WTC11 (cell line): ENCODE measurements around the gene ZNF606. TPM values are rescaled to one million over a fixed set of nuclear protein-coding genes. Genes with fewer than 3 reads are reported as not detected.
A peak's percentile ranks its signal among the peaks of the same experiment; 100 is the strongest.

Experiments used
- CREB1 ChIP-seq: sonication (generic); formaldehyde crosslinking; IDR thresholded peaks from 2 replicates; pipeline ENCODE4 v1.8.0; 2023; ENCODE audit warnings: mild to moderate bottlenecking, missing genetic modification reagents
- ESRRA ChIP-seq: sonication (generic); formaldehyde crosslinking; IDR thresholded peaks from 2 replicates; pipeline ENCODE4 v1.8.1; 2022; ENCODE audit warnings: mild to moderate bottlenecking, missing genetic modification reagents, borderline replicate concordance
- GRHL2 ChIP-seq: fragments of 250-450 bp; sonication (Bioruptor Pico); IDR thresholded peaks from 2 replicates; pipeline ENCODE4 v1.8.0; 2022; ENCODE audit warnings: mild to moderate bottlenecking, moderate library complexity; ENCODE audit not compliant: insufficient replicate concordance, severe bottlenecking
- JUN ChIP-seq: sonication (generic); formaldehyde crosslinking; IDR thresholded peaks from 2 replicates; pipeline ENCODE4 v1.8.0; 2023; ENCODE audit warnings: mild to moderate bottlenecking, missing genetic modification reagents
- MXD4 ChIP-seq: fragments of 250-450 bp; sonication (Bioruptor Pico); IDR thresholded peaks from 2 replicates; pipeline ENCODE4 v1.8.0; 2021; ENCODE audit warnings: mild to moderate bottlenecking, moderate library complexity, borderline replicate concordance
- MYBL2 ChIP-seq: sonication (generic); formaldehyde crosslinking; IDR thresholded peaks from 2 replicates; pipeline ENCODE4 v1.8.1; 2023; ENCODE audit warnings: mild to moderate bottlenecking, moderate library complexity, missing genetic modification reagents
- SMAD4 ChIP-seq: sonication (generic); formaldehyde crosslinking; IDR thresholded peaks from 2 replicates; pipeline ENCODE4 v1.8.0; 2022; ENCODE audit warnings: mild to moderate bottlenecking, missing genetic modification reagents
- SOX15 ChIP-seq: fragments of 250-450 bp; sonication (Bioruptor Pico); IDR thresholded peaks from 2 replicates; pipeline ENCODE4 v1.9.0; 2021; ENCODE audit warnings: mild to moderate bottlenecking
- TEAD1 ChIP-seq: sonication (generic); formaldehyde crosslinking; IDR thresholded peaks from 2 replicates; pipeline ENCODE4 v1.8.0; 2022; ENCODE audit warnings: mild to moderate bottlenecking, missing genetic modification reagents
- TP53 ChIP-seq: sonication (generic); formaldehyde crosslinking; IDR thresholded peaks from 2 replicates; pipeline ENCODE4 v1.8.1; 2023; ENCODE audit warnings: mild to moderate bottlenecking, missing genetic modification reagents
- total RNA-seq: library from RNA; stranded (reverse); gene quantifications from 3 replicates; pipeline ENCODE4 v1.2.3, GENCODE V29; 2021
- TF ChIP-seq, protein P1 (sequence below): sonication (generic); formaldehyde crosslinking; conservative IDR thresholded peaks from 2 replicates; pipeline ENCODE4 v1.8.1; 2023; ENCODE audit warnings: mild to moderate bottlenecking, low read depth, missing genetic modification reagents, moderate library complexity
- TF ChIP-seq, protein P2 (sequence below): sonication (generic); formaldehyde crosslinking; IDR thresholded peaks from 2 replicates; pipeline ENCODE4 v1.8.1; 2022; ENCODE audit warnings: mild to moderate bottlenecking, moderate library complexity, missing genetic modification reagents
- TF ChIP-seq, protein P3 (sequence below): fragments of 200-600 bp; IDR thresholded peaks from 2 replicates; pipeline ENCODE4 v1.8.0; 2022; ENCODE audit warnings: antibody characterized with exemption
- TF ChIP-seq, protein P4 (sequence below): sonication (generic); formaldehyde crosslinking; IDR thresholded peaks from 2 replicates; pipeline ENCODE4 v1.8.0; 2023; ENCODE audit warnings: missing genetic modification reagents
- TF ChIP-seq, protein P5 (sequence below): fragments of 250-450 bp; sonication (Bioruptor Pico); IDR thresholded peaks from 2 replicates; pipeline ENCODE4 v1.9.0; 2021; ENCODE audit warnings: moderate library complexity, mild to moderate bottlenecking, inconsistent platforms, borderline replicate concordance
- TF ChIP-seq, protein P6 (sequence below): sonication (generic); formaldehyde crosslinking; IDR thresholded peaks from 2 replicates; pipeline ENCODE4 v1.8.1; 2023; ENCODE audit warnings: mild to moderate bottlenecking, moderate library complexity, missing genetic modification reagents
- TF ChIP-seq, protein P7 (sequence below): sonication (generic); formaldehyde crosslinking; IDR thresholded peaks from 2 replicates; pipeline ENCODE4 v1.8.1; 2022; ENCODE audit warnings: low read depth, missing genetic modification reagents, borderline replicate concordance

Gene ZNF606
- total RNA-seq, 1 experiment from 2014 or later: 26.1 TPM

DNA sequence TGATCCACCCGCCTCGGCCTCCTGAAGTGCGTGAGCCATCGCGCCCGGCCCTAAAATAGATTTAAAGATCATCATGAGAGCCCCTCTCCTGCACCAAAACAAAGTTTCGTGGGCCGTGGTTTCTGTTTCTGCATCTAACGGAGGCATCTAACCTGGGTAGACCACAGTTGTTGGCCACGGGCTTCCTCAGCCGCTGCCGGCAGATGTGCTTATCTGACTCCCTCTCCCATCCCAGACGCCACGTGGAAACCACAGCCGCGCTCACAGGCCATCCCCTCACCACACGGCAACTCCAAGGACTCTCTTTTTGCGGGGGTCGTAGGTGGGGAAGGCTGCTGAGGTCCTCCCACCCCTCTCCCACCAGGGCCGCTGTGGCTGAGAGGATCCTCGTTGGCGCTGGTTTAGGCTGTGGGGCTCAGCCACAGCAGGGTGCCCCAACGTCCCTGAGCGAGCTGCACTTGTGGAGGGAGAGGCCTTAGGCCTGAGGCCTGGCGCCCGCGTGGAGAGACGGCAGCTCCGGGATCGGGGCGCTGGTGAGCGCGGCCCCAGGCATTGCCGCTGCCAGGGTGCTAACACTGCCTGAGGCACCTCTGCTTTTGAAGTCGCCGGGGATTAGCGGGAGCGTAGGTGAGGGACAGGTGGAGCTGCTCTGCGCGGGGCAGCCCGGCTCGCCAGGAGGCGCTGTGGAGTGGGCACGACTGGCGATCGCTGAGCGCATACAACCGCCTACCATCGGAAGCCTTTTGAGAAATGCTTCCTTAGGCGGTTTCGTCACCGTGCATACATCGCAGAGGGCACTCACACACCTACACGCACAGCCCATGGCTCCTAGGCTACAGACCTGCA lies 40.1 kb upstream of the ZNF606 start (continued):
- TF ChIP-seq, protein P1, sequence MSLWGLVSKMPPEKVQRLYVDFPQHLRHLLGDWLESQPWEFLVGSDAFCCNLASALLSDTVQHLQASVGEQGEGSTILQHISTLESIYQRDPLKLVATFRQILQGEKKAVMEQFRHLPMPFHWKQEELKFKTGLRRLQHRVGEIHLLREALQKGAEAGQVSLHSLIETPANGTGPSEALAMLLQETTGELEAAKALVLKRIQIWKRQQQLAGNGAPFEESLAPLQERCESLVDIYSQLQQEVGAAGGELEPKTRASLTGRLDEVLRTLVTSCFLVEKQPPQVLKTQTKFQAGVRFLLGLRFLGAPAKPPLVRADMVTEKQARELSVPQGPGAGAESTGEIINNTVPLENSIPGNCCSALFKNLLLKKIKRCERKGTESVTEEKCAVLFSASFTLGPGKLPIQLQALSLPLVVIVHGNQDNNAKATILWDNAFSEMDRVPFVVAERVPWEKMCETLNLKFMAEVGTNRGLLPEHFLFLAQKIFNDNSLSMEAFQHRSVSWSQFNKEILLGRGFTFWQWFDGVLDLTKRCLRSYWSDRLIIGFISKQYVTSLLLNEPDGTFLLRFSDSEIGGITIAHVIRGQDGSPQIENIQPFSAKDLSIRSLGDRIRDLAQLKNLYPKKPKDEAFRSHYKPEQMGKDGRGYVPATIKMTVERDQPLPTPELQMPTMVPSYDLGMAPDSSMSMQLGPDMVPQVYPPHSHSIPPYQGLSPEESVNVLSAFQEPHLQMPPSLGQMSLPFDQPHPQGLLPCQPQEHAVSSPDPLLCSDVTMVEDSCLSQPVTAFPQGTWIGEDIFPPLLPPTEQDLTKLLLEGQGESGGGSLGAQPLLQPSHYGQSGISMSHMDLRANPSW (CRISPR knock-in tag): 0 out of 2 replicates have a peak, but pooled peaks have one; percentile 56
- TF ChIP-seq TP53 (CRISPR knock-in tag): no peak
- TF ChIP-seq ESRRA: no peak
- TF ChIP-seq, protein P2, sequence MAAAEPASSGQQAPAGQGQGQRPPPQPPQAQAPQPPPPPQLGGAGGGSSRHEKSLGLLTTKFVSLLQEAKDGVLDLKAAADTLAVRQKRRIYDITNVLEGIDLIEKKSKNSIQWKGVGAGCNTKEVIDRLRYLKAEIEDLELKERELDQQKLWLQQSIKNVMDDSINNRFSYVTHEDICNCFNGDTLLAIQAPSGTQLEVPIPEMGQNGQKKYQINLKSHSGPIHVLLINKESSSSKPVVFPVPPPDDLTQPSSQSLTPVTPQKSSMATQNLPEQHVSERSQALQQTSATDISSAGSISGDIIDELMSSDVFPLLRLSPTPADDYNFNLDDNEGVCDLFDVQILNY: 0 out of 2 replicates have a peak, but pooled peaks have one; percentile 42
- no peak for TF ChIP-seq GRHL2
- TF ChIP-seq, protein P3, sequence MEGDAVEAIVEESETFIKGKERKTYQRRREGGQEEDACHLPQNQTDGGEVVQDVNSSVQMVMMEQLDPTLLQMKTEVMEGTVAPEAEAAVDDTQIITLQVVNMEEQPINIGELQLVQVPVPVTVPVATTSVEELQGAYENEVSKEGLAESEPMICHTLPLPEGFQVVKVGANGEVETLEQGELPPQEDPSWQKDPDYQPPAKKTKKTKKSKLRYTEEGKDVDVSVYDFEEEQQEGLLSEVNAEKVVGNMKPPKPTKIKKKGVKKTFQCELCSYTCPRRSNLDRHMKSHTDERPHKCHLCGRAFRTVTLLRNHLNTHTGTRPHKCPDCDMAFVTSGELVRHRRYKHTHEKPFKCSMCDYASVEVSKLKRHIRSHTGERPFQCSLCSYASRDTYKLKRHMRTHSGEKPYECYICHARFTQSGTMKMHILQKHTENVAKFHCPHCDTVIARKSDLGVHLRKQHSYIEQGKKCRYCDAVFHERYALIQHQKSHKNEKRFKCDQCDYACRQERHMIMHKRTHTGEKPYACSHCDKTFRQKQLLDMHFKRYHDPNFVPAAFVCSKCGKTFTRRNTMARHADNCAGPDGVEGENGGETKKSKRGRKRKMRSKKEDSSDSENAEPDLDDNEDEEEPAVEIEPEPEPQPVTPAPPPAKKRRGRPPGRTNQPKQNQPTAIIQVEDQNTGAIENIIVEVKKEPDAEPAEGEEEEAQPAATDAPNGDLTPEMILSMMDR: peak; percentile 69
- TF ChIP-seq SOX15: no peak
- TF ChIP-seq CREB1 (CRISPR knock-in tag): no peak
- TF ChIP-seq JUN (CRISPR knock-in tag): no peak
- no peak for TF ChIP-seq MYBL2 (CRISPR knock-in tag)
- TF ChIP-seq TEAD1: no peak
- TF ChIP-seq, protein P4, sequence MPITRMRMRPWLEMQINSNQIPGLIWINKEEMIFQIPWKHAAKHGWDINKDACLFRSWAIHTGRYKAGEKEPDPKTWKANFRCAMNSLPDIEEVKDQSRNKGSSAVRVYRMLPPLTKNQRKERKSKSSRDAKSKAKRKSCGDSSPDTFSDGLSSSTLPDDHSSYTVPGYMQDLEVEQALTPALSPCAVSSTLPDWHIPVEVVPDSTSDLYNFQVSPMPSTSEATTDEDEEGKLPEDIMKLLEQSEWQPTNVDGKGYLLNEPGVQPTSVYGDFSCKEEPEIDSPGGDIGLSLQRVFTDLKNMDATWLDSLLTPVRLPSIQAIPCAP (CRISPR knock-in tag): no peak
- TF ChIP-seq, protein P5, sequence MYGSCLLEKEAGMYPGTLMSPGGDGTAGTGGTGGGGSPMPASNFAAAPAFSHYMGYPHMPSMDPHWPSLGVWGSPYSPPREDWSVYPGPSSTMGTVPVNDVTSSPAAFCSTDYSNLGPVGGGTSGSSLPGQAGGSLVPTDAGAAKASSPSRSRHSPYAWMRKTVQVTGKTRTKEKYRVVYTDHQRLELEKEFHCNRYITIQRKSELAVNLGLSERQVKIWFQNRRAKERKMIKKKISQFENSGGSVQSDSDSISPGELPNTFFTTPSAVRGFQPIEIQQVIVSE (CRISPR knock-in tag): no peak
- TF ChIP-seq, protein P6, sequence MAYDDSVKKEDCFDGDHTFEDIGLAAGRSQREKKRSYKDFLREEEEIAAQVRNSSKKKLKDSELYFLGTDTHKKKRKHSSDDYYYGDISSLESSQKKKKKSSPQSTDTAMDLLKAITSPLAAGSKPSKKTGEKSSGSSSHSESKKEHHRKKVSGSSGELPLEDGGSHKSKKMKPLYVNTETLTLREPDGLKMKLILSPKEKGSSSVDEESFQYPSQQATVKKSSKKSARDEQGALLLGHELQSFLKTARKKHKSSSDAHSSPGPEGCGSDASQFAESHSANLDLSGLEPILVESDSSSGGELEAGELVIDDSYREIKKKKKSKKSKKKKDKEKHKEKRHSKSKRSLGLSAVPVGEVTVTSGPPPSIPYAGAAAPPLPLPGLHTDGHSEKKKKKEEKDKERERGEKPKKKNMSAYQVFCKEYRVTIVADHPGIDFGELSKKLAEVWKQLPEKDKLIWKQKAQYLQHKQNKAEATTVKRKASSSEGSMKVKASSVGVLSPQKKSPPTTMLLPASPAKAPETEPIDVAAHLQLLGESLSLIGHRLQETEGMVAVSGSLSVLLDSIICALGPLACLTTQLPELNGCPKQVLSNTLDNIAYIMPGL (CRISPR knock-in tag): peak; percentile 84
- no peak for TF ChIP-seq SMAD4 (CRISPR knock-in tag)
- no peak for TF ChIP-seq MXD4
- TF ChIP-seq, protein P7, sequence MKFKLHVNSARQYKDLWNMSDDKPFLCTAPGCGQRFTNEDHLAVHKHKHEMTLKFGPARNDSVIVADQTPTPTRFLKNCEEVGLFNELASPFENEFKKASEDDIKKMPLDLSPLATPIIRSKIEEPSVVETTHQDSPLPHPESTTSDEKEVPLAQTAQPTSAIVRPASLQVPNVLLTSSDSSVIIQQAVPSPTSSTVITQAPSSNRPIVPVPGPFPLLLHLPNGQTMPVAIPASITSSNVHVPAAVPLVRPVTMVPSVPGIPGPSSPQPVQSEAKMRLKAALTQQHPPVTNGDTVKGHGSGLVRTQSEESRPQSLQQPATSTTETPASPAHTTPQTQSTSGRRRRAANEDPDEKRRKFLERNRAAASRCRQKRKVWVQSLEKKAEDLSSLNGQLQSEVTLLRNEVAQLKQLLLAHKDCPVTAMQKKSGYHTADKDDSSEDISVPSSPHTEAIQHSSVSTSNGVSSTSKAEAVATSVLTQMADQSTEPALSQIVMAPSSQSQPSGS (CRISPR knock-in tag): no peak
- TF ChIP-seq, all 79 proteins: peak for 8
